ENCODE results near the gene RPAP2.
"Not testable (repeated sequence)": the region's sequence is repeated elsewhere in the genome, so short reads cannot be mapped to it uniquely, and the experiment has no call there.

The RPAP2 gene

GRCh38 chr1:92323473-92324453, 24.9 kb downstream of the RPAP2 start:
- no peak for DNase-seq

DNA sequence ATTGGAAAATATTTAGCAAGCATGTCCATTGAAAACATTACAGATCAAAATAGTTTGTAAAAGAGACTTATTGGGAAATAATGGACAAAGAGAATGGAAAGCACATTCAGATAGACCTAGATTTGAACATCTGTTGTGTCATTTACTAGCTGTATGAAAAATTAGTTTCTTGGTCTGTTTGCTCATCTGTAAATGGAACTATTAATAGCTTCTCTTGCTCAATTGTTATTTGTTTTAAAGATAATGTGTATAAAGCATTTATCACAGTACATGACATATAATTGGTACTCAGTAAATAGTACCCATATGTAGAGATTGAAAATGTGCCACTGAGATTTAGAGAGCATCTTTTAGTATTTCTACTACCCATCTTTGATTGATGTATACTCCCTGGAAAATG, 25.9 kb downstream of the RPAP2 start:
- DNase-seq: no peak

DNA sequence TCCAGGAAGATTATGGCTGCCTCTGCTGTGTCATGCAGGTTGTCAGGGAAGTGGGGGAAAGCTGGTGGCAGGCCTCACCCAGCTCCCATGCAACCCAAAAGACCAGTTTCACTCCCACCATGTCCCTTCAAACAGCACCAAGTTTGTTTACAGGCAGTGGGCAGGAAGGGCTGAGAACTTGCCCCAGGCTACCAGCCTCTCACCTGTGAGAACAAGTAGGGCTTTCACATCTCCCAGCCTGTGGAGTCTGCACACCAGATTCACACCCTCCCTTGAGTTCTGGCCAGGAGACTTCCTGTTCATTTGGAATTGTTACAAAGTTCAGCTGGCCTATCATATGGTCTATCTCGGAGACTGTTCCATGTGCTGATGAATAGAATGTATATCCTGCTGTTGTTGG, 27.8 kb downstream of the RPAP2 start:
- no peak for DNase-seq

DNA sequence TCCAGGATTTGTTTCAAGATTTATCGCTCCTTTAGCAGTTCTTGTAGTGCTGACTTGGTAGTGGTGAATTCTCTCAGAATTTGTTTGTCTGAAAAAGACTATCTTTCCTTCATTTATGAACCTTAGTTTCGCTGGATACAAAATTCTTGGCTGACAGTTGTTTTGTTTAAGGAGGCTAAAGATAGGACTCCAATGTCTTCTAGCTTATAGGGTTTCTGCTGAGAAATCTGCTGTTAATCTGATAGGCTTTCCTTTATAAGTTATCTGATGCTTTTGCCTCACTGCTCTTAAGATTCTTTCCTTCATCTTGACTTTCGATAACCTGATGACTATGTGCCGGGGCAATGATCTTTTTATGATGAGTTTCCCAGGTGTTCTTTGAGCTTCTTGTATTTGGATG, 28.9 kb downstream of the RPAP2 start:
- DNase-seq: no peak

DNA sequence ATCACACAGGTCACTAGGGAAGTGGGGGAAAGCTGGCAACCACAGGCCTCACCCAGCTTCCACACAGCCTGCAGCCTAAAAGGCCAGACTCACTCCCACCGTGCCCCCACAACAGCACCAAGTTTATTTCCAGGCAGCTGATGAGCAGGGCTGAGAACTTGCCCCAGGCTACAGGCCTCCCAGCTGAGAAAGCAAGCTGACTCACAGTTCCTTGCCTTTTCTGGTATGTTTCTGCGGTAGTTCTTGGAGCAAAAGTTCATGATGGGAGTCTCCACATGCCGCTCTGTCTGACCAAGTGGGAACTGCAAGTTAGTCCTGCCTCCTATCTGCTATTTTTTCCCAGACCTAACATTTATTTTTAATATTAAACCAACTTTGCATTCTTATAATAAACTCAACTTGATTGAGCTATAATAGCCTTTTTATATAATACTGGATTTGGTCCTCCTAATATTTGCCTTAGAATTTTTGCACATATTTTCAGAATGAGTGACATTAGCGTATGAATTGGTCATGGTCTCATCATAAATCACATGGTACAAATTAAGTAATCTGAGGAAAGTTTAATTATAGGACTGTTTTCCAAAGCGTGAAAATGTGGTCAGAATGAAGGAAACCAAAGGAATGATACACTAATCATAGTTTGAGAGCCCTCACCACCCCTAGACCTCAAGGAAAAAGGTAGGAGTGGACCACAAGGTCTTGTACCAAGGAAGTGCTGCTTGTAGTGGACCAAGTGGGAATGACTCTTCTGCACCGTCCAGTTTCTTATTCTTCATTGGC, 30.7 kb downstream of the RPAP2 start:
- DNase-seq: no peak

- DNase-seq: no peak
Observed at GRCh38 chr1:92333668-92334067, 34.8 kb downstream of the RPAP2 start.

- no peak for DNase-seq
Observed at GRCh38 chr1:92340154-92340553, 41.3 kb downstream of the RPAP2 start.

- DNase-seq: no peak
Observed at GRCh38 chr1:92342401-92342800, 43.5 kb downstream of the RPAP2 start.

- DNase-seq: no peak
Observed at GRCh38 chr1:92343061-92343460, 44.2 kb downstream of the RPAP2 start.

DNA sequence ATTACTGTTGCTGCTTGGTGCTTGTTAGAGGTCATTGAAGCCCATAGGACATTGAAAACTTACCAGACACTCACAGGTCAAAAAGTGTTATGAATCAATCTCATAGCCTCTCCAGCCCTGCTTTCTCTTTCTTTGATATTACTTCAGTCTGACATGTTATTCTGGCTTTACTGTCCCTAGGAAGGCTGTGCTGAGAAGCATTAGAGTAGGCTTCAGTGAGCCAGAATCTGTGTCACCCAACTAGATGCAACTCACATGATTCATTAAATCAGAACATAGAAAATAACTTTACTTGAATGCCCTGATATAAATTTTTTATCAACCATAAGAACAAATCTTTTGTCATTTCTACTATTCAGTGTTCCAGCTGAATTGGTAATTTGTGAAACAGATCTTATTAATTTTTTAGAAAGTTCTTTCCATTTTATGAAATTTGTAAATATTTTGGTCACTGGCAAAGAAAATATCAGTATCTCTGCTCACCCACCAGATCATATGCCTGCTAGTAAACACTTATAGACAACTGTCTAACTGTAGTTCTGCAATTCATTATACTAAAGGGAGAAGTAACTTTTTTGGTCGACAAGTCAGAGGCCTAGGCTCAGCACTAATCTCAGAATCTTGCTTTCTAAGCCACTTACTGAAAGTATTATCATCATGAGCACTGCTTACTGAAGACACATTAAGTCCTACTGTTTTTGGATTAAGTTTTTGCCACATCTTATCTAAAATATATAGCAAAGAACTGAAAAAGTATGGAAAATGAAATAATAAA, 48.2 kb downstream of the RPAP2 start:
- no peak for DNase-seq

- DNase-seq: no peak
Observed at GRCh38 chr1:92352856-92353255, 54.0 kb downstream of the RPAP2 start.

GRCh38 chr1:92354259-92354658, 55.4 kb downstream of the RPAP2 start:
- no peak for DNase-seq

- DNase-seq: no peak
Observed at GRCh38 chr1:92356956-92357355, 58.1 kb downstream of the RPAP2 start.

DNA sequence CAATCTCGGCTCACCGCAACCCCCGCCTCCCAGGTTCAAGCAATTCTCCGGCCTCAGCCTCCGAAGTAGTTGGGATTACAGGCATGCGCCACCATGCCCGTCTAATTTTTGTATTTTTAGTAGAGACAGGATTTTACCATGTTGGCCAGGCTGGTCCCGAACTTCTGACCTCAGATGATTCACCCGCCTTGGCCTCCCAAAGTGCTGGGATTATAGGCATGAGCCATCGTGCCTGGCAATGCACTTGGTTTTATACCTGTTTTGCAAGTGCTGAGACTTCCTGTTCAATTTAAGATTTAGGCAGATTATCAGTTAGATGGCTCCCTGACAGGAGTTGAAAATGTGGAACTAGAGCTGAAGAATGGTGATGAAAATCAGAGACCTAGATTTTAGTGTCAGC, 60.5 kb downstream of the RPAP2 start:
- not testable (repeated sequence) for DNase-seq

- no peak for DNase-seq
Observed at GRCh38 chr1:92359986-92360385, 61.1 kb downstream of the RPAP2 start.

- DNase-seq: no peak
Observed at GRCh38 chr1:92362970-92363369, 64.1 kb downstream of the RPAP2 start.

DNA sequence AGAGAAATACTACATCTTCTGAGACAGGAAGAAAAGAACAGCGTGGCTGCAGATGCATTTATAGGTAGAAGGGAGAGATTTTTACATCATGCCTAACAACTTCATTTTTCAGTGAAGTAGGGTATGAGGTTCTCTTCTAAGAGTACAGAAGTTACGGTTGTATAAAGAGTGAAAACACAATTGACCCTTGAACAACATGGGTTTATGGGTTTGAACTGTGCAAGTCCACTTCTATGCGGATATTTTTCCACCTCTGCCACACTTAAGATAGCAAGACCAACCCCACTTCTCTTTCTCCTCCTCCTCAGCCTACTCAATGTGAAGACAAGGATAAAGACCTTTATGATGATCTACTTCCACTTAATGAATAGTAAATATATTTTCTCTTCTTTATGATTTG, 64.5 kb downstream of the RPAP2 start:
- DNase-seq: no peak

DNA sequence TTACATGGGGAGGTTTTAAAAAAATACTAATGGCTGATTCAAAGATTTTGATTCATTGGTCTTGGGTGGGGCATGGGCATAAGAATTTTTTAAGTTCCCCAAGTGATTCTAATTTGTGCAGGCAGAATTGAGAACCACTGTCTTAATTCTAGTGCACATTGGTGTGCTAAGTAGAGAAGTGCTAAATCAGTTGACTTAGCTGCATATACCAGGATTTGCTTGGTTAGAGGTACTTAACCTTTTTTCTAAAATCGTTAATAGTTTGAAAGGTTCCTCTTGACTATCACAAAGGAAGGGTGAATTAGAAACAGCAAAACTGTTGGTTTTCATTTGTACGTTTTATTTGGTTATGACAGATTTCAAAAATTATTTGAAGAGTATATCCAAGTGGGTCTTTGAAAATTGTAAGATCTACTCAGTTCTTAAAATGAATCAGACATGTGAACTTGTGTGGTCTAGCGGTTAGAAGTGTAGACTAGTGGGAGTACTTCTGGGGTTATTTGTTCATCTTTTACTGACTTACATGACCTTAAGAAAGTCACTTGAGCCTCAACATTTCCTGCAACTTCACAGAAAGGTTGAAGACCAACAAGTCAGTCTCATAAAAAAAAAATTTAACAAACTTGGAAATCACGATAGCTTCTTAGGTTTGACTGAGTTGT, 66.7 kb downstream of the RPAP2 start:
- DNase-seq: no peak

GRCh38 chr1:92366040-92366395, 67.2 kb downstream of the RPAP2 start:
- no peak for DNase-seq

DNA sequence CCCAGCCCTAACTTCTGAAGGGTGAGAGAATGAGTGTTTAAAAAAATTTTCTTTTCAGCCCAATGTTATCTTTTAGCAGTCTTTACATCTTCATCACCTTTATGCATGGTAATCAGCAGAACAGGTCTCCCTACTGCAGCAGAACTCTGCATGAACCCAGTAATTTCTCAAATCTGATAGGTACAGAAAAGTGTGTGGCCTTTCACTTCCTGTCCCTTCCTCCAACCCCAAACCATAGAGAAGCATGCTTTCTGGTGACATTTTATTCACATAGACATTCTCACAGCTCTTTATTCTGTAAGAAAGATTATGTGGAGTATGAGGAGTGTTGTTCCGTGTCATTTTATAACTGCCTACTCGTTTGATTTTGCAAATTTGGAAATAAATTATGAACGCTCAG, 68.6 kb downstream of the RPAP2 start:
- DNase-seq: no peak

DNA sequence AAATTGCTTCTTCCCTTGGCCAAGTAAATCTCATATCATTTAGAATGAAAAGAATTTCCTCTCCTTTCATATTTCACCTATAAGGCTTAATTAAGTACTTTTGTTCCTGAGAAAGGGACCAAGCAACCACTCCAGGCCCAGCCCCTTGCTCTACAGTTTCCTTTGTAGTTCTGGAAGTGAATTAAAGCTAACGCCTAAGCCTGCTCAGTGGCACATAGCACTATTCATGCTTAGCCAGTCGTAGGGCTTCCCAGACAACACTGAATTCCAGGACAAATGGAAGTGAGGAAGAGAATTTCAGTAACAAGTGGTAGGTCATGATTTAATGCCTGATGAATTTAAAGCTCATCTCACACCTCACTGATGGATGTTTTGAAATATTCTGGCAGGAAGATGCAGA, 73.3 kb downstream of the RPAP2 start:
- no peak for DNase-seq

DNA sequence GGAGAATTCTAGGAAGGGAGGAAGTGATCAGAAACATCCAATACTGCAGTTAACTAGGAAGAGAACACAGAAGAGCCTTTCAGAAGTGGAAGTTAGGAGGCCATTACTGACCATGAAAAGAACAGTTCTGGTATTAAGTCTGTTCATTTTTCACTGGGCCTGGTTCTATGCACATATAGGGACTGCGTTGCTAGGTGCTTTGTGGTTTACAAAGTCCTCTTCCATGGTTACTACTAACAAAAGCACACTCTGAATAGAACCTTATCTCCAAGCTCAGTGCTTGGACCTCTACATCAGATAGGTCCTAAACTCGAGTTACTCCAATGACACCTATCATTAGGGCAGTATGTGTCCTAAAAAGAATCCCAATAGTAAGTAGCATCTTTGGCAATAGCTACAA, 75.4 kb downstream of the RPAP2 start:
- no peak for DNase-seq

DNA sequence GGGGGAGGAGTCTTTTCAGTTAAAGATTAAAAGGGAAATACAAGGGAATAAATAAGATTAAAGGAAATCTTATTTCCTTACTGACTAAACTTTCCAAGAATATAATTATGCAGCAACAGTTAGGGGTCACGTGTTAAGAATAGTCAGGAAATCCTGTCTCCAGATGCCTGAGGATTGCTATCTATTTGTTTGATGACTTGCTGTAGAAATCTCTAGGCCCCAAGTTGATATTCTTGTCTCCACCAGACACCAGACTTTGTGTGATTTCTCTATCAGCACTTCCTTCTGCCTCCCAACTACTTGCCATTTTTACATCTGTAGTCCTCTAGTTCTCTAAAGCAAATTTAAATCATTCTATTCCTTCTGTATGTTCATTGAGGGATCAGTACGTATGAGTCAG, 77.5 kb downstream of the RPAP2 start:
- DNase-seq: no peak

All from SHP77 (cell line).